GM19397 (cell line): ENCODE data around the gene OR51A7.
"Not testable (repeated sequence)": the region's sequence is repeated elsewhere in the genome, so short reads cannot be mapped to it uniquely, and the experiment has no call there.

Source experiments
- ATAC-seq: cut with Tn5 transposase; IDR thresholded peaks from one replicate; pipeline ENCODE4 v1.9.1; 2021; ENCODE audit warnings: mild to moderate bottlenecking, moderate library complexity; ENCODE audit not compliant: unreplicated experiment

The OR51A7 gene

GRCh38 chr11:4947505-4947904, 43.9 kb downstream of the OR51A7 start, which contains the start of gene OR51A4:
Gene OR51A4 (minus strand): TSS chr11:4947605. CDS start chr11:4947100, 505 bp downstream.
- ATAC-seq = no peak

DNA sequence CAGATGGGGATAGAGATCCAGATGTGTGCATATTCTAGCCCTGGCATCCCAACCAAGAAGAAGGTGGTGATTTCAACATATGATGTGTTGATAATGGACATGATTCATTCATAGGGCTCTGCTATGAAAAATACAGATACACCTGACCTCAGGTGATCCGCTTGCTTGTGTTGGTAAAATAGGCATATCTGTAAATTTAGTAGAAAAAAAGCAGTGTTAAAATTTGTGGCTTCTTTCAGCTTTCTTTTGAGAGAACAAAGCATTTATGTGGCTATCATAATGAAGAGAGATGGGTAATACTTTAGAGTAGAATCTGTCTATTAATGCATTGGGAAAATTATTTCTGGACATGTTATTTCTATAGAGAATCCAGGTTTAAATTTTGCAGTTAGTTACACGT, 52.0 kb downstream of the OR51A7 start, which contains the start of gene OR51A2:
Gene OR51A2, minus strand, starts transcription at position 101 of the 400 bp plus-strand sequence. Its CDS starts 0 bp downstream, at position 101.
- not testable (repeated sequence) for ATAC-seq

DNA sequence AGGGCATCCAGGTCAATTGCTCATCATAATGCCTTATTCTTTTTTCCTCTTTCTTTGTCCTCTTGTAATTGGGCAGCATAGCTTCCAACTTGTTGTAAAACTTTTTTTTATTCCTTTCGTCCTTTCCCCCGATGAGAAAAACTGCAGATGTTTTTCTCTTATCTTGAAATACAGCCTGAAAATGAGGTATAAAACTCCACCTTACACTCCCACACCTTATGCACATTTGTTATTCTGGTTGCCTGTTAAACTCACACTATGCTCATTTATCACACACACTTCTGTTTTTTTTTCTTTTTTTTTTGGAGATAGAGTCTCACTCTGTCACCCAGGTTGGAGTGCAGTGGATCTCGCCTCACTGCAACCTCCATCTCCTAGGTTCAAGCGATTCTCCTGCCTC, 53.8 kb downstream of the OR51A7 start:
- ATAC-seq = no peak
